ENCODE measurements around the gene DENND2A.
"Not testable (repeated sequence)": the region's sequence is repeated elsewhere in the genome, so short reads cannot be mapped to it uniquely, and the experiment has no call there.

Gene DENND2A

GRCh38 chr7:140557069-140557468 is 83.5 kb downstream of the DENND2A start:
- H3K4me3 ChIP-seq (ENCODE audit: low read depth, low read length) = no peak overlapping the region
- DNase-seq (ENCODE audit: low read depth) = no peak
- TF ChIP-seq CTCF (IDR thresholded peaks at IDR 0.05; ENCODE audit: control insufficient read depth, extremely low read depth, insufficient read depth) = no peak

- not testable (repeated sequence) for DNase-seq (ENCODE audit: low read depth)
These were observed 87.4 kb downstream of the DENND2A start for GRCh38 chr7:140553236-140553635.

GRCh38 chr7:140552240-140552679 is 88.4 kb downstream of the DENND2A start:
- H3K4me3 ChIP-seq (ENCODE audit: low read depth, low read length) = no peak overlapping the region
- no peak for TF ChIP-seq CTCF (IDR thresholded peaks at IDR 0.05; ENCODE audit: control insufficient read depth, extremely low read depth, insufficient read depth)
- no peak for DNase-seq (ENCODE audit: low read depth)

More at GRCh38 chr7:140553236-140553635, 87.4 kb downstream of the DENND2A start:
- not testable (repeated sequence) for H3K4me3 ChIP-seq (ENCODE audit: low read depth, low read length)

GRCh38 chr7:140551355-140552239 is 89.0 kb downstream of the DENND2A start:
- no peak for DNase-seq (ENCODE audit: low read depth)
- H3K4me3 ChIP-seq (ENCODE audit: low read depth, low read length) = no peak overlapping the region
- no peak for TF ChIP-seq CTCF (IDR thresholded peaks at IDR 0.05; ENCODE audit: control insufficient read depth, extremely low read depth, insufficient read depth)

- H3K4me3 ChIP-seq (ENCODE audit: low read depth, low read length) = no peak overlapping the region
- DNase-seq (ENCODE audit: low read depth) = no peak
- no peak for TF ChIP-seq CTCF (IDR thresholded peaks at IDR 0.05; ENCODE audit: control insufficient read depth, extremely low read depth, insufficient read depth)
These were observed 93.7 kb downstream of the DENND2A start for GRCh38 chr7:140546947-140547346.

GRCh38 chr7:140544388-140544826 is 96.2 kb downstream of the DENND2A start:
- no peak for DNase-seq (ENCODE audit: low read depth)
- H3K4me3 ChIP-seq (ENCODE audit: low read depth, low read length) = no peak overlapping the region
- no peak for TF ChIP-seq CTCF (IDR thresholded peaks at IDR 0.05; ENCODE audit: control insufficient read depth, extremely low read depth, insufficient read depth)

GRCh38 chr7:140542228-140542603 is 98.4 kb downstream of the DENND2A start:
- no peak overlapping the region for H3K4me3 ChIP-seq (ENCODE audit: low read depth, low read length)
- no peak for DNase-seq (ENCODE audit: low read depth)
- no peak for TF ChIP-seq CTCF (IDR thresholded peaks at IDR 0.05; ENCODE audit: control insufficient read depth, extremely low read depth, insufficient read depth)

All from LNCaP clone FGC (cell line).